HL-60 (cell line): ENCODE data around the gene HBM.
A peak's percentile ranks its signal among the peaks of the same experiment; 100 is the strongest.
"Not testable (repeated sequence)": the region's sequence is repeated elsewhere in the genome, so short reads cannot be mapped to it uniquely, and the experiment has no call there.

Experiments used
- DNase-seq, 2 experiments: peaks; one replicate each; pipeline ENCODE4 v3.0.0-alpha.2; 2010 to 2020; ENCODE audit warnings: low read depth in 1 of 2, low spot score in 1 of 2
- H3K27ac ChIP-seq: fragments of 250-450 bp; sonication (Bioruptor Pico); replicated peaks from 2 replicates; pipeline ENCODE4 v1.5.1; 2020; ENCODE audit warnings: mild to moderate bottlenecking, moderate library complexity
- H3K27me3 ChIP-seq: fragments of 250-450 bp; sonication (Bioruptor Pico); 2 replicates; pipeline ENCODE4 v1.5.1; 2021; ENCODE audit warnings: mild to moderate bottlenecking, moderate library complexity; ENCODE audit not compliant: insufficient read depth, poor library complexity, severe bottlenecking
- H3K4me3 ChIP-seq: replicated peaks from 2 replicates; pipeline ENCODE4 v1.5.1; 2011; ENCODE audit warnings: mild to moderate bottlenecking, control low read depth, low read length; ENCODE audit not compliant: insufficient read depth
- CTCF ChIP-seq: IDR thresholded peaks from one replicate; pipeline ENCODE4 v1.5.1; 2011; ENCODE audit warnings: low read length, control low read depth, inconsistent platforms; ENCODE audit not compliant: insufficient read depth
- REST ChIP-seq: IDR thresholded peaks from 2 replicates; pipeline ENCODE4 v1.6.1; 2012; ENCODE audit warnings: low read depth; ENCODE audit not compliant: insufficient replicate concordance

Gene HBM

GRCh38 chr16:170088-170507 is 4.3 kb downstream of the HBM start:
- peaks cover 62% of the 10 kb centered on the region for H3K27me3 ChIP-seq
- H3K4me3 ChIP-seq, H3K27ac ChIP-seq: not testable (repeated sequence)
- peak; percentile 88 for TF ChIP-seq REST
- peak in 1 of 2 experiments; percentile 14 for DNase-seq

- TF ChIP-seq CTCF (no peak), REST (peak; percentile 18)
- no peak for DNase-seq
- Histone ChIP-seq H3K27ac (no peak overlapping the region), H3K27me3 (peaks cover 61% of the 10 kb centered on the region), H3K4me3 (no peak overlapping the region)
Observed at GRCh38 chr16:170788-171187, 5.0 kb downstream of the HBM start.

GRCh38 chr16:172374-172941 is 6.7 kb downstream of the HBM start, which contains the start of gene HBA2:
Gene HBA2, plus strand, starts transcription at chr16:172876. Its CDS starts 37 bp downstream, at chr16:172913.
- H3K27ac ChIP-seq, H3K4me3 ChIP-seq, DNase-seq: not testable (repeated sequence)
- peaks cover 51% of the 10 kb centered on the region for H3K27me3 ChIP-seq

GRCh38 chr16:173211-173854 is 7.6 kb downstream of the HBM start:
- H3K27me3 ChIP-seq: peaks cover 51% of the 10 kb centered on the region
- H3K27ac ChIP-seq, DNase-seq, H3K4me3 ChIP-seq: not testable (repeated sequence)

GRCh38 chr16:173928-174769 is 8.4 kb downstream of the HBM start:
- H3K27ac ChIP-seq, DNase-seq, H3K4me3 ChIP-seq: not testable (repeated sequence)
- peak; percentile 72 for TF ChIP-seq REST
- H3K27me3 ChIP-seq: peaks cover 57% of the 10 kb centered on the region
